Measurements from ENCODE around the gene MTO1. TPM values are rescaled to one million over a fixed set of nuclear protein-coding genes. Genes with fewer than 3 reads are reported as not detected.

The MTO1 gene
- total RNA-seq, 2 donors from 2014 or later, result 21.5 to 26.7 TPM

- Histone ChIP-seq H3K9ac (ENCODE audit: extremely low read depth, low read length, poor library complexity, severe bottlenecking) (no peak overlapping the region), H3K27me3 (ENCODE audit: control insufficient read depth, insufficient read depth, low read length, poor library complexity, severe bottlenecking) (no peaks in the 10 kb centered on the region), H3K9me3 (ENCODE audit: control insufficient read depth, low read length) (no peaks in the 10 kb centered on the region), H3K4me1 (ENCODE audit: control insufficient read depth, insufficient read depth, low read length) (no peaks in the 10 kb centered on the region), H3K36me3 (ENCODE audit: control insufficient read depth, insufficient read depth, low read length) (no peaks in the 10 kb centered on the region), H3K4me3 (ENCODE audit: low read length) (no peak overlapping the region), H3K27ac (ENCODE audit: low read depth, low read length) (no peak overlapping the region)
- Mint-ChIP-seq H3K36me3 (ENCODE audit: low read depth) (no peaks in the 10 kb centered on the region), H3K9me3 (no peaks in the 10 kb centered on the region), H3K4me3 (no peak overlapping the region), H3K27me3 (ENCODE audit: insufficient read depth) (no peaks in the 10 kb centered on the region), H3K27ac (no peak overlapping the region), H3K4me1 (peaks cover 6% of the 10 kb centered on the region)
- DNase-seq, result no peak
- 89 to 100% methylated on average over 3 of the region's 3 CpGs for WGBS, 2 experiments (ENCODE audit: insufficient coverage in 1 of 2, insufficient read length in 1 of 2)
- no peak for TF ChIP-seq CTCF (conservative IDR thresholded peaks at IDR 0.05)
These were observed 70.8 kb downstream of the MTO1 start for GRCh38 chr6:73532293-73532692.

- H3K36me3 ChIP-seq (ENCODE audit: control insufficient read depth, insufficient read depth, low read length), result no peaks in the 10 kb centered on the region
- Mint-ChIP-seq H3K9me3 (no peaks in the 10 kb centered on the region), H3K27me3 (ENCODE audit: insufficient read depth) (no peaks in the 10 kb centered on the region), H3K27ac (no peak overlapping the region), H3K4me3 (no peak overlapping the region), H3K36me3 (ENCODE audit: low read depth) (no peaks in the 10 kb centered on the region), H3K4me1 (peaks cover 6% of the 10 kb centered on the region)
- H3K4me1 ChIP-seq (ENCODE audit: control insufficient read depth, insufficient read depth, low read length), result no peaks in the 10 kb centered on the region
- no peak for TF ChIP-seq CTCF (conservative IDR thresholded peaks at IDR 0.05)
- H3K27ac ChIP-seq (ENCODE audit: low read depth, low read length), result no peak overlapping the region
- H3K4me3 ChIP-seq (ENCODE audit: low read length), result no peak overlapping the region
- no peaks in the 10 kb centered on the region for H3K9me3 ChIP-seq (ENCODE audit: control insufficient read depth, low read length)
- H3K9ac ChIP-seq (ENCODE audit: extremely low read depth, low read length, poor library complexity, severe bottlenecking), result no peak overlapping the region
- WGBS, 2 experiments (ENCODE audit: insufficient coverage in 1 of 2, insufficient read length in 1 of 2), result 90 to 100% methylated on average over 2 of the region's 2 CpGs
- no peaks in the 10 kb centered on the region for H3K27me3 ChIP-seq (ENCODE audit: control insufficient read depth, insufficient read depth, low read length, poor library complexity, severe bottlenecking)
- no peak for DNase-seq
These were observed 73.1 kb downstream of the MTO1 start for GRCh38 chr6:73534628-73535027.

GRCh38 chr6:73537677-73538076, 76.1 kb downstream of the MTO1 start:
- Mint-ChIP-seq H3K9me3 (no peaks in the 10 kb centered on the region), H3K27ac (no peak overlapping the region), H3K4me3 (no peak overlapping the region), H3K4me1 (peaks cover 6% of the 10 kb centered on the region), H3K36me3 (ENCODE audit: low read depth) (no peaks in the 10 kb centered on the region), H3K27me3 (ENCODE audit: insufficient read depth) (no peaks in the 10 kb centered on the region)
- DNase-seq, result no peak
- H3K27ac ChIP-seq (ENCODE audit: low read depth, low read length), result no peak overlapping the region
- H3K36me3 ChIP-seq (ENCODE audit: control insufficient read depth, insufficient read depth, low read length), result no peaks in the 10 kb centered on the region
- no peak overlapping the region for H3K4me3 ChIP-seq (ENCODE audit: low read length)
- no peaks in the 10 kb centered on the region for H3K4me1 ChIP-seq (ENCODE audit: control insufficient read depth, insufficient read depth, low read length)
- WGBS, 2 experiments (ENCODE audit: insufficient coverage in 1 of 2, insufficient read length in 1 of 2), result 94 to 100% methylated on average over 2 to 3 of the region's 3 CpGs
- H3K27me3 ChIP-seq (ENCODE audit: control insufficient read depth, insufficient read depth, low read length, poor library complexity, severe bottlenecking), result no peaks in the 10 kb centered on the region
- no peaks in the 10 kb centered on the region for H3K9me3 ChIP-seq (ENCODE audit: control insufficient read depth, low read length)
- TF ChIP-seq CTCF (conservative IDR thresholded peaks at IDR 0.05), result no peak
- no peak overlapping the region for H3K9ac ChIP-seq (ENCODE audit: extremely low read depth, low read length, poor library complexity, severe bottlenecking)
